ENCODE results near the gene HOTAIR. TPM values are rescaled to one million over a fixed set of nuclear protein-coding genes. Genes with fewer than 3 reads are reported as not detected.
A peak's percentile ranks its signal among the peaks of the same experiment; 100 is the strongest.

HOTAIR gene
- total RNA-seq, 2 donors from 2014 or later, result not detected

DNA sequence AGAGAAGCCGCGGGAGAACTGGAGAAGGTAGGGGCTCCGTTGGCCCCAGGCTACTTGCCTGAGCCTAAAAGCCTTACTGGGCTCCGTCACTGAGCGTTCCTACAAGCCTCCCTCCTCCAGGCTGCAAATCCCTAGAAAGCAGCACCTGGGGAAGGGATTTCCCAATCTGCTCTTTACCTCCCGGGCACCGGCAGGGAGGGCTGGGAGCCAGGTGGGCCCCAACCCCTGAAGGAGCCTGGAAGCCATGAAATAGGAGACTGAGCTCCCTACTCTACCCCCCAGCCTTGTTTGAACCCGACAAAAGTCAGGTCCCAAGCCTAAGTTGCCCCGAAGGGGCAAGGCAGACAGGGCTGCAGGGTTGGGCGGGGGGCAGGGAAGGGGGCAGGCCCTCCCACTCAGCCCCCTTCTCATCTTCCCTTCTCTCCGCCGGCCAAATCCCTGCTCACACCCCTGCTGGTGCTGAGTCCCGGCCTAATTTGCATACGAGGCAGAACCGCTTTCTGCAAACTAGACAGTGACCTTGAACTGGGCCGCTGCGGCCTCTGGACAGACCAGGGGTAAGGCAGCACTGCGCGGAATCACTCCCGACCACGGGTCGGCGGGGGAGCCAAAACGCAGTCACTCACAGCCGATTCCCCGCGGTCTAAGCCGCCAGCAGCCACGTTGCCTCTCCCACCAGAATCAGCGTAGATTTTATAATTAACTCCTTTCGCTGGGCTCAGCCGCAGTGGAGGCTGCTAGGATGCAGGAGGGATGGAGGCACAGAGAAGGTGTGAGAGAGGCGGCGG lies 23.8 kb downstream of the HOTAIR start:
- H3K9me3 Mint-ChIP-seq, result no peaks in the 10 kb centered on the region
- peaks cover 5 to 28% of the 10 kb centered on the region in 2 donors for H3K36me3 Mint-ChIP-seq
- ATAC-seq, result no peak
- no peak for DNase-seq (ENCODE audit: low spot score in 2 of 2)
- H3K27ac Mint-ChIP-seq, result peak overlapping the region in 1 of 2 donors; percentile 87

GRCh38 chr12:53950437-53950773 lies 24.3 kb downstream of the HOTAIR start:
- H3K9me3 Mint-ChIP-seq, result no peaks in the 10 kb centered on the region
- no peak overlapping the region for H3K27ac Mint-ChIP-seq
- no peak for DNase-seq (ENCODE audit: low spot score in 2 of 2)
- H3K36me3 Mint-ChIP-seq, result peaks cover 5 to 32% of the 10 kb centered on the region in 2 donors
- ATAC-seq, result no peak

GRCh38 chr12:53949631-53950436 lies 24.9 kb downstream of the HOTAIR start:
- ATAC-seq (no peak), DNase-seq (ENCODE audit: low spot score in 2 of 2) (no peak)
- no peaks in the 10 kb centered on the region for H3K9me3 Mint-ChIP-seq
- H3K36me3 Mint-ChIP-seq, result peaks cover 5 to 32% of the 10 kb centered on the region in 2 donors
- H3K27ac Mint-ChIP-seq, result no peak overlapping the region

GRCh38 chr12:53948650-53949593 lies 25.8 kb downstream of the HOTAIR start:
- Mint-ChIP-seq H3K9me3 (no peaks in the 10 kb centered on the region), H3K27ac (no peak overlapping the region), H3K36me3 (peaks cover under 1 to 28% of the 10 kb centered on the region in 2 donors)
- DNase-seq (ENCODE audit: low spot score in 2 of 2) (no peak), ATAC-seq (no peak)

DNA sequence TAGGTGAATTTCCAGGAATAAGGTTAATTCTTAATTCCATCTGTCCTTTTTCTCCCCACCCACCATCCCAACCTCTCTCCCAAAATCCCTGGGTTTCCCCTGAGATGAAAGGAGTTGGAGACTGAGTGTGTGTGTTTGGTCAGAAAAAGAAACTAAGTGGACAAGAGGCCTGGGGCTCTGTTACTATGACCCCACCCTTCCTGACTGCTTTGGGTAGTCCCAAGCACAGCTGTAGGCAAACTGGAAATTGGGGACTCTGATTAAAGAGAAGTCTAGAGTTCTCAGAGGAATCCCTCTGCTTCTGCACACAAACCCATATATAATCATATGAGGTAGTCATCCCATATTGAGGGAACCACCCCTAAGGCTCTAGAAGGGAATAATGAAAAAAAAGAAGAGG lies 27.0 kb downstream of the HOTAIR start:
- Mint-ChIP-seq H3K9me3 (no peaks in the 10 kb centered on the region), H3K27ac (no peak overlapping the region), H3K36me3 (peaks cover 0 to 20% of the 10 kb centered on the region in 2 donors)
- no peak for DNase-seq (ENCODE audit: low spot score in 2 of 2)
- no peak for ATAC-seq

DNA sequence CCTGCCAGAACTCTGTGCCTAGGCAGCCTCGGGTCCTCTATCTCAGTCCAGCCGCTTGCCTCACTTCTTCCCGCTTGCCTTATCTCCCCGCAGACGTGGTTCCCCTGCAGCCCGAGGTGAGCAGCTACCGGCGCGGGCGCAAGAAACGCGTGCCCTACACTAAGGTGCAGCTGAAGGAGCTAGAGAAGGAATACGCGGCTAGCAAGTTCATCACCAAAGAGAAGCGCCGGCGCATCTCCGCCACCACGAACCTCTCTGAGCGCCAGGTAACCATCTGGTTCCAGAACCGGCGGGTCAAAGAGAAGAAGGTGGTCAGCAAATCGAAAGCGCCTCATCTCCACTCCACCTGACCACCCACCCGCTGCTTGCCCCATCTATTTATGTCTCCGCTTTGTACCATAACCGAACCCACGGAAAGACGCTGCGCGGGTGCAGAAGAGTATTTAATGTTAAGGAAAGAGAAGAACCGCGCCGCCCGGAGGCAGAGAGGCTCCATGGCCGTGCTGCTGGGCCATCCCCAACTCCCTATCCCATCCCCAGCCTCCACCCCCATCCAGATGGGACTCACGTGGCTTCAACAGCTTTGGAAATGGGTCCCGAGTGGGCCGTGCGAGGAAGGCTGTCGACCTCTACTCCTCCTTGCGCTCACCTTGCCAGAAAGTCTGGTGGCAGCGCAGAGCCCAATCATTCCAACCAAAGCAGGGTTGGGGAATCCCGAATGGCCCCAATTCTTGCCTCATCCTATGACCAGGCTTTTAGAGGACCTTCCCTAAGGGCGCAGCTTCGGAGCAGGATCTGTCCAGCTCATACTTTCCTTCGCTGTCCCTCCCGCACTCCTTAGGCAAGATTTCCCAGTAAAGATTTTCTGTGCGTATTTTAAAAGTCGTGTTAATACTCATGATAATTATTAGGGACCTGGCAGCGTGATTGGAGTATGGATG lies 29.6 kb downstream of the HOTAIR start:
- Mint-ChIP-seq H3K27ac (no peak overlapping the region), H3K9me3 (no peaks in the 10 kb centered on the region), H3K36me3 (peaks cover 0 to 6% of the 10 kb centered on the region in 2 donors)
- ATAC-seq, result no peak
- no peak for DNase-seq (ENCODE audit: low spot score in 2 of 2)

DNA sequence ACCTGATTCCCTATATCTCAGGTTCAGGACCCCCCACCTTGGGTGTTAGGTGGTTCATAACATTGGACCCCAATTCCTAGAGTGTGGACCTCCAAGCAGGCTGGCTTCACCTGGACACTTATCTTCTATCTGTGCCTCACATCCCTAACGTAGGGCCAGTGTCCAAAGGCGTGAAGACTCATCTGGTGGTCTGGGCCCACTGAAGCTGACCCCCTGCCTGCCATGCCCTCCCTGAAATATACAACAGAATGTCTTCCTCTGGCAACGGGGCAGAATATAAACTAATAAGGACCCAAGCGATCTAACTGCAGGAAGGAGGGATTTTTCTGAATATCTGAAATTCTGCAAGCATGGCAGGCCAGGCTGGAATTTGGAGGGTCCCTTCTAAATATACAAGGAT lies 30.5 kb downstream of the HOTAIR start:
- Mint-ChIP-seq H3K27ac (no peak overlapping the region), H3K9me3 (no peaks in the 10 kb centered on the region), H3K36me3 (peaks cover 0 to 6% of the 10 kb centered on the region in 2 donors)
- no peak for ATAC-seq
- DNase-seq (ENCODE audit: low spot score in 2 of 2), result no peak

DNA sequence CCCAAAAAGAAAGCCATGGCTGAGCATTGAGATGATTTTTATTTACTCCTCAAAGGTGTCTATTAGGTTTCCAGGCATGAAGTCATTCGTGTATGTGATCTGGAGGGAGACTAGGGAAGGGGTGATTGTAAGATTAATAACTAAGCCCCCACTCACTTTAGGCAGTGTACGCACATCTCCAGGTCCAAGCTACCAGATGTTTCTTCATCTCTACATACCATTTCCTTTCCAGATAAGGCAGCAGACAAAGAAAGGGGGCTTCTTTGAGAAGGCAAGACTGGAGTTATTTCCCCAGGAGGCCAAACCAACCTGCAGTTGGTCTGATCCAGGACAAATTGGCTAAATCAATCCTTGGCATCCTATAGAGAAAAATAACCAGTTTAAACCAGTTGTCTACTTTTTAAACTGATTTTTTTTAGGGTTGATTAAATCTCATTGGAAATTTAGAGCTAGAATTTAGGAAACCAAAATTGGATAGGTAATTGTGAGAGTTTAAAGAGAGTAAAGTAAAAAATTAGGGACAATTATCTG lies 32.2 kb downstream of the HOTAIR start:
- DNase-seq (ENCODE audit: low spot score in 2 of 2) (no peak), ATAC-seq (no peak)
- H3K36me3 Mint-ChIP-seq, result peaks cover 0 to 6% of the 10 kb centered on the region in 2 donors
- no peak overlapping the region for H3K27ac Mint-ChIP-seq
- H3K9me3 Mint-ChIP-seq, result no peaks in the 10 kb centered on the region

- no peaks in the 10 kb centered on the region for H3K9me3 Mint-ChIP-seq
- no peak for ATAC-seq
- no peak for DNase-seq (ENCODE audit: low spot score in 2 of 2)
These were observed 33.0 kb downstream of the HOTAIR start for GRCh38 chr12:53941750-53942149.

DNA sequence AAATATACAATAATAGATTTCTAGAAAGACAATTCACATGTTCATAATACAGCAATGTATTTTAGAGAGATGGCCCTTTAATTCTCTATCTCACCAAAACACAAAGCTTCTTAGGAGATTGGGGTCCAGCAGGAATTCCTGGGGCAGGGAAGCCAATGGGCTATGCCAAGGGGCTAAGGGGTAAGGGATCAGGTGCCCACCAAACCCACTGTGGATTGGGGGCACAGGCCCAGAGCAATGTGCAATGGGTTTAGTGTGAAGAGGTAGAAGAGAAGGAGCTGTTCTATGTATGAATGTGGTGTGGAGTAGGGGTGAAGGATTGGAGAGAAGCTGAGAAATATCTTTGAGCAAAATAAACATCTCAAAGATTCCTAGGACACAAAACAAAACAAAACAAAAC lies 33.6 kb downstream of the HOTAIR start:
- Mint-ChIP-seq H3K9me3 (no peaks in the 10 kb centered on the region), H3K27ac (no peak overlapping the region), H3K36me3 (peaks cover 0 to 6% of the 10 kb centered on the region in 2 donors)
- ATAC-seq, result no peak
- DNase-seq (ENCODE audit: low spot score in 2 of 2), result no peak

More at GRCh38 chr12:53941750-53942149, 33.0 kb downstream of the HOTAIR start:
- Mint-ChIP-seq H3K27ac (no peak overlapping the region), H3K36me3 (peaks cover 0 to 6% of the 10 kb centered on the region in 2 donors)

DNA sequence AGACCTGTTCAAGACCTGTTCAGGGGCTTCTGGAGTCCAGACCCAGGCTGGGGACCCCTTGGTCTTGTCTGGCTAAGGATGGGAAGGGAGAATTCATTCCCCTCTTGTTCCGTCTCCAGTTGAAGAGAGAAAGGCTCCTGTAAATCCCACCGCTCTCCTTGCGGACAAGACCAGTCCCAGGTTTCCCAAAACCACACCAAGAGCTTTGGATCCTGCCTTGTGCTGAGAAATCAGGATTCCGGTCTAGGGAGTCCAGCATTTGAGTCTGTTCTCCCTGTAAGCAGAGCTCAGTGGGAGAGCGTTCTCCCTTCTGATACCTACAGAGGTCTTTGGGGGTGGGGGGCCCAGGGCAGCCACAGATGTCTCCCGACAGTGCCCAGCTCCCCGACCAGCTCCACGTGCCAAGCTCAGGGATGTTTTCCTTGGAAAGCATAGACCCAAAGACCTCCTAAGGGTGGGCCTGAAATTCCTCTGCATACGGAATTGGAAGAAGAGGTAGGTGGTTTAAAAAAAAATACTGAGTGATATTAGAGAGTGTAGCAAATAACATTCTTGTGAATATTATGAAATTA lies 34.2 kb downstream of the HOTAIR start:
- Mint-ChIP-seq H3K27ac (no peak overlapping the region), H3K36me3 (no peaks in the 10 kb centered on the region), H3K9me3 (no peaks in the 10 kb centered on the region)
- DNase-seq (ENCODE audit: low spot score in 2 of 2) (no peak), ATAC-seq (no peak)

DNA sequence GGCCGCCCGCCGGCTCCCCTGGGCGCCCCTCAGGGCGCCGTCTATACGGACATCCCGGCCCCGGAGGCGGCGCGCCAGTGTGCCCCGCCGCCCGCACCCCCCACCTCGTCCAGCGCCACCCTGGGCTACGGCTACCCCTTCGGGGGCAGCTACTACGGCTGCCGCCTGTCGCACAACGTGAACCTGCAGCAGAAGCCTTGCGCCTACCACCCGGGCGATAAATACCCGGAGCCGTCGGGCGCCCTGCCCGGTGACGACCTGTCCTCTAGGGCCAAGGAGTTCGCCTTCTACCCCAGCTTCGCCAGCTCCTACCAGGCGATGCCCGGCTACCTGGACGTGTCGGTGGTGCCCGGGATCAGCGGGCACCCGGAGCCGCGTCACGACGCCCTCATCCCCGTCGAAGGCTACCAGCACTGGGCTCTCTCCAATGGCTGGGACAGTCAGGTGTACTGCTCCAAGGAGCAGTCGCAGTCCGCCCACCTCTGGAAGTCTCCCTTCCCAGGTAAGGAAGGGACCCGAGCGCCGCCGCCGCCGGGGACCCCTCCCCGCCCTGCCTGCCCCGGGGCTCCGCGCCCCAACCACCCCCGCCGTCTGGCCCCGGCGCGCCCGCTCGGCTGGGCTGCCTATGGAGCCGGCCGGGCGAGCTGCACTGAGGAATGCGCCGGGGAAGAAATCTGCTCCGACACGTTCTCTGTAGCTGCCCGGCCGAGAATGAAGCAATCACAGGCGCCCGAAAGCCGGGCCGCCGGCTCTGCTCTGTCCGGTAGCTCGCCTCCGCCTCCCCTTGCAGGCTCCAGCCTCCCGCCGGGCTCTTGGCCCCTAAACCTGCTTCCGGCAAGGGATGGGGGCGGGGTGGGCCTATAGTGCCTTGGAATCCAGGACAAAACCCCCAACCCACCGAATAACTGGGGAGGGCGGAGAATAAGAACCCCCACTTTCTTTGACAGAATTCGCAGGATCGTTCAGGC lies 35.3 kb downstream of the HOTAIR start:
- H3K27ac Mint-ChIP-seq, result no peak overlapping the region
- H3K9me3 Mint-ChIP-seq, result no peaks in the 10 kb centered on the region
- no peaks in the 10 kb centered on the region for H3K36me3 Mint-ChIP-seq
- ATAC-seq (no peak), DNase-seq (ENCODE audit: low spot score in 2 of 2) (no peak)

- H3K9me3 Mint-ChIP-seq, result no peaks in the 10 kb centered on the region
- peaks cover 0 to 6% of the 10 kb centered on the region in 2 donors for H3K36me3 Mint-ChIP-seq
- peak in 1 of 2 donors; percentile 61 for ATAC-seq
- DNase-seq (ENCODE audit: low spot score in 2 of 2), result no peak
- H3K27ac Mint-ChIP-seq, result peak within 1 kb of the TSS in 1 of 2 donors; percentile 67
These were observed 36.2 kb downstream of the HOTAIR start, which contains the start of gene HOXC13 for GRCh38 chr12:53938326-53939140. TSS of gene HOXC13 (plus strand) at chr12:53938831. CDS start at chr12:53938907, 76 bp downstream.

Data from activated naive CD4-positive, alpha-beta T cell treated with anti-CD3 and anti-CD28 coated beads, Interleukin-2, amount 50 U/mL, for 72 hours (primary cell).